ENCODE results near the gene RCBTB2. TPM values are rescaled to one million over a fixed set of nuclear protein-coding genes. Genes with fewer than 3 reads are reported as not detected.

Gene RCBTB2
- total and polyA plus RNA-seq, 7 donors = 2.8 to 18.5 (median 8.2) TPM

DNA sequence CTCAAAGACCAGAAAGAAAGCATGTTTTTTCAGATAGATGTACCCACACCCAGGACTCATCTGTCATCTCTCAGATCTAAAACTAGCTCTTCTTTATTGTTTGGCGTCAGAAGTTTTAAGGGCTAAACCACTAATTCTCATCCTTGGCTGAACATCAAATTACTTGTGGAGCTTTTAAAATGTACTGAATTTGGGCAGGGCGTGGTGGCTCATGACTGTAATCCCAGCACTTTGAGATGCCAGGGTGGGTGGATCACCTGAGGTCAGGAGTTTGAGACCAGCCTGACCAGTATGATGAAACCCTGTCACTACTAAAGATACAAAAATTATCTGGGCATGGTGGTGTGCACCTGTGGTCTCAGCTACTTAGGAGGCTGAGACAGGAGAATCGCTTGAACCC is 47.4 kb downstream of the RCBTB2 start:
- no peaks in the 10 kb centered on the region for H3K4me1 ChIP-seq
- intact Hi-C loops (cut with DNase I) = no loop called here
- no peak overlapping the region for H3K4me3 ChIP-seq
- ATAC-seq (no peak), DNase-seq (no peak)
- peaks cover 0 to 37% of the 10 kb centered on the region in 2 donors for H3K36me3 ChIP-seq (ENCODE audit: insufficient read depth in 1 of 2, low read depth in 1 of 2)
- WGBS, 3 donors = 78 to 97% (median 93%) methylated on average over 3 of the region's 3 CpGs
- H3K9me3 ChIP-seq = no peaks in the 10 kb centered on the region
- no peaks in the 10 kb centered on the region for H3K27me3 ChIP-seq (ENCODE audit: insufficient read depth in 3 of 3, low read length in 2 of 3)
- H3K27ac ChIP-seq = no peak overlapping the region
- TF ChIP-seq, protein P1, sequence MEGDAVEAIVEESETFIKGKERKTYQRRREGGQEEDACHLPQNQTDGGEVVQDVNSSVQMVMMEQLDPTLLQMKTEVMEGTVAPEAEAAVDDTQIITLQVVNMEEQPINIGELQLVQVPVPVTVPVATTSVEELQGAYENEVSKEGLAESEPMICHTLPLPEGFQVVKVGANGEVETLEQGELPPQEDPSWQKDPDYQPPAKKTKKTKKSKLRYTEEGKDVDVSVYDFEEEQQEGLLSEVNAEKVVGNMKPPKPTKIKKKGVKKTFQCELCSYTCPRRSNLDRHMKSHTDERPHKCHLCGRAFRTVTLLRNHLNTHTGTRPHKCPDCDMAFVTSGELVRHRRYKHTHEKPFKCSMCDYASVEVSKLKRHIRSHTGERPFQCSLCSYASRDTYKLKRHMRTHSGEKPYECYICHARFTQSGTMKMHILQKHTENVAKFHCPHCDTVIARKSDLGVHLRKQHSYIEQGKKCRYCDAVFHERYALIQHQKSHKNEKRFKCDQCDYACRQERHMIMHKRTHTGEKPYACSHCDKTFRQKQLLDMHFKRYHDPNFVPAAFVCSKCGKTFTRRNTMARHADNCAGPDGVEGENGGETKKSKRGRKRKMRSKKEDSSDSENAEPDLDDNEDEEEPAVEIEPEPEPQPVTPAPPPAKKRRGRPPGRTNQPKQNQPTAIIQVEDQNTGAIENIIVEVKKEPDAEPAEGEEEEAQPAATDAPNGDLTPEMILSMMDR (IDR thresholded peaks at IDR 0.05) = no peak

DNA sequence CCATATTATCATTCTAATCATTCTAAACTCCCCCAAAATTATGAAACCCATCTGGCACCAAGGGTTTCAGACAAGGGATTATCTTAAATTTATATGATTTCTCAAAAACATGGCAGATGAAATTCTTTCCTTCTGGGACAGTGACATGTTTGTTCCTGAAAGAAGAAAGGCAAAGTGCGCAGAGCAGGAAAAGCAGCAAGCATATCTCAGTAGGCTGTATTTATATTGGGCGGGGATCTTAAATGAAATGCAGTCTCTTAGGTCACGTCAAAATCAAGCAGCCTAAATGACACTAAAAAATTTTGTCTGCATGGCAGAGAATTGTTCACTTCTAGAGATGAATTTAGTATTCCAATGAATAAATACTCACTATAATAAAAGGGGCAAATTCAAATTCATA is 49.3 kb downstream of the RCBTB2 start:
- DNase-seq (no peak), ATAC-seq (no peak)
- intact Hi-C loops (cut with DNase I) = no loop called here
- no peaks in the 10 kb centered on the region for H3K4me1 ChIP-seq
- no peak overlapping the region for H3K27ac ChIP-seq
- no peak overlapping the region for H3K4me3 ChIP-seq
- H3K27me3 ChIP-seq (ENCODE audit: insufficient read depth in 3 of 3, low read length in 2 of 3) = no peaks in the 10 kb centered on the region
- peaks cover 2 to 41% of the 10 kb centered on the region in 2 donors for H3K36me3 ChIP-seq (ENCODE audit: insufficient read depth in 1 of 2, low read depth in 1 of 2)
- TF ChIP-seq, protein P1 (IDR thresholded peaks at IDR 0.05) = no peak
- WGBS, 3 donors = 98 to 99% (median 98%) methylated on average over 3 of the region's 3 CpGs
- no peaks in the 10 kb centered on the region for H3K9me3 ChIP-seq

DNA sequence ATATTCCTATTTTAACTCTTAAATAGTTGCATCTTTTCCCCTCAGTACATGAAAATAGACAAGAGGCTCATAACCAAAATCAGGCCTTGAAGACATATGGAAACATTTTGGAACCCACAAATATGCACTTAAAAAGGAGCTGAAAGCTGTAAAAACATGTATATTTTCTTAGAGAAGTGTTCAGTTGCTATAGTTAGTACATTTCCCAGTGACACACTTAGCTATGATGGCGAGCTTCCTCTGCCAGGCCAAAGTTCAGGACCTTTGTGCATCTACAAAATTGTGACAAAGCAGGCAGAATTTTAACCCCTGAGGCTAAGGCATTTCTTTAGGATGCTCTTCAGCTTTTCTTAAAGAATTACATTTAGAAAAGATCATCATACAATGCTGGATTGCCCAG is 54.5 kb downstream of the RCBTB2 start:
- Histone ChIP-seq H3K9me3 (no peaks in the 10 kb centered on the region), H3K27ac (no peak overlapping the region), H3K27me3 (ENCODE audit: insufficient read depth in 3 of 3, low read length in 2 of 3) (no peaks in the 10 kb centered on the region), H3K4me3 (no peak overlapping the region), H3K4me1 (no peaks in the 10 kb centered on the region), H3K36me3 (ENCODE audit: insufficient read depth in 1 of 2, low read depth in 1 of 2) (peaks cover 2 to 77% of the 10 kb centered on the region in 2 donors)
- no peak for ATAC-seq
- intact Hi-C loops (cut with DNase I) = no loop called here
- TF ChIP-seq, protein P1 (IDR thresholded peaks at IDR 0.05) = no peak
- 82 to 85% (median 83%) methylated on average over 1 of the region's 1 CpG for WGBS, 3 donors
- DNase-seq = no peak

DNA sequence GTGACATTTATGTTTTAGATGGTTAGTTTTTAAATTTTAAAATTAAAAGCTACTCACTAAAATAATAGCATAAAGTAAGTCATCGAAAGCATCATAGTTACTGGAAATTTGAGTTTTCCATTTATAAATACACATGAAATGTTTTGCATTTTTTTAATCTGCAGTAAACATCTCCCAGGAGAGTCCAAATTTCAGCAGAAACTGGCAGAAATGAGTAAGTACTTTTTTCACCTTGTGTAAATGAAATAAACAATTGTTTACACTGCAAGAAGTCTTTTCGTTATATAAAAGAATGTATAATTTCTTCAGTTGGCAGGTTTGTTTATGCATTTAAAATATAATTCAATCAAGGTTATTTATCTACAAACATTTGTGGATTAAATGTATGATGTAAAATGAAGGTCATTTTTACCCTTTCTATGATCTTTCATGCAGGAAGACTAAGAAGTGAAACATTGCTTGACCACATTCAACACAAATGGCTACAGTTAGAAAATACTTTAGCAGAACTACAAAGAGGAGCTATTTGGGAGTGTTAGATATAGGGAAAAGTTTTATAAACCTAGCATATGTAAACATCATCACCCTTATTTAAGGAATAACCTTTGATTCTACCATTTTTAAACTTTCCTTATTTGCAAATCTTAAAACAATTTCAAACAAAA is 55.6 kb downstream of the RCBTB2 start:
- 86 to 91% (median 90%) methylated on average over 2 of the region's 2 CpGs for WGBS, 3 donors
- DNase-seq (no peak), ATAC-seq (no peak)
- H3K27ac ChIP-seq = no peak overlapping the region
- H3K9me3 ChIP-seq = no peaks in the 10 kb centered on the region
- TF ChIP-seq, protein P1 (IDR thresholded peaks at IDR 0.05) = no peak
- no peaks in the 10 kb centered on the region for H3K4me1 ChIP-seq
- intact Hi-C loops (cut with DNase I) = no loop called here
- H3K27me3 ChIP-seq (ENCODE audit: insufficient read depth in 3 of 3, low read length in 2 of 3) = no peaks in the 10 kb centered on the region
- H3K36me3 ChIP-seq (ENCODE audit: insufficient read depth in 1 of 2, low read depth in 1 of 2) = peaks cover 2 to 77% of the 10 kb centered on the region in 2 donors
- H3K4me3 ChIP-seq = no peak overlapping the region

DNA sequence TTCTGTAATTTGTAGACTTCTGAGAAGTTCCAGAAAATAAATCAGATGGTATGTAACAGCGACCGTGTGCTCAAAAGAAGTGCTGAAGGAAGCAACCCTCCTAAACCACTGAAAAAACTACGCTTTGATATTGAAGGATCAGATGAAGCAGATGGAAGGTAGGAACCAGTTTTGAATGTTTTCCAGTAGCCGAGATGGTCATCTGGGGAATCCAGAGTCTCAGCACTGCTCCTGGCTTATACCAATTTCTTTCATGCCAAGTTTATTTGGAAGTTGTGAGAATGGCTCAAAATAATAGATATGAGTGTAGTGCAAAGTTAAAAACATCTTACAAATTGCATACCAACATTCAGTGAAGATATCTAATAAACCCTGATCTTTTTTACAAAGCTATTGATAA is 56.2 kb downstream of the RCBTB2 start:
- Histone ChIP-seq H3K27ac (no peak overlapping the region), H3K4me3 (no peak overlapping the region), H3K4me1 (no peaks in the 10 kb centered on the region), H3K27me3 (ENCODE audit: insufficient read depth in 3 of 3, low read length in 2 of 3) (no peaks in the 10 kb centered on the region), H3K36me3 (ENCODE audit: insufficient read depth in 1 of 2, low read depth in 1 of 2) (peaks cover 2 to 78% of the 10 kb centered on the region in 2 donors), H3K9me3 (no peaks in the 10 kb centered on the region)
- TF ChIP-seq, protein P1 (IDR thresholded peaks at IDR 0.05) = no peak
- intact Hi-C loops (cut with DNase I) = no loop called here
- no peak for ATAC-seq
- WGBS, 3 donors = 26 to 50% (median 36%) methylated on average over 4 of the region's 4 CpGs
- no peak for DNase-seq

Data from psoas muscle (tissue), 8 donors.